ENCODE measurements around the gene AGPAT3. TPM values are rescaled to one million over a fixed set of nuclear protein-coding genes. Genes with fewer than 3 reads are reported as not detected.
"Not testable (repeated sequence)": the region's sequence is repeated elsewhere in the genome, so short reads cannot be mapped to it uniquely, and the experiment has no call there.

The AGPAT3 gene
- total RNA-seq, 1 donor, result 47.4 TPM

DNA sequence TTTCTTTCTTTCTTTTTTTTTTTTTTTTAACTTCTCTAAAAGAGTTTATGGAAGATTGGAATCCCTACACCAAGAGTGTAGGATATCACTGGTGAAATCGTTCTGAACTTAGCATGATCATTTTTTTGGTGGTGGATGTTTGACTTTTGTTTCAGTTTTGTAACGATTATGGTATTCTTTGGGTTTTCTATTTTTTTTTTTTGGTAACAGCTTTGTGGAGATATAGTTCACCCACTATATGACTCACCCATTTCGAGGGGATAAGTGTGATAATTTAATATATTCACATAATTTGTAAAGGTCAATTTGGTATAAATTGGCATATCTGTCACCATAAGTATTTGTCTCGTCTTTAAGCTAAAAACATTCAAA lies 29.2 kb downstream of the AGPAT3 start:
- no peaks in the 10 kb centered on the region for H3K9me3 ChIP-seq (ENCODE audit: low read depth, low read length)
- no peaks in the 10 kb centered on the region for H3K4me1 ChIP-seq (ENCODE audit: insufficient read depth, low read length)
- H3K79me2 ChIP-seq (ENCODE audit: insufficient read depth, low read length), result peaks cover 59% of the 10 kb centered on the region
- no peak overlapping the region for H3K4me2 ChIP-seq (ENCODE audit: insufficient read depth, low read length)
- peaks cover 13% of the 10 kb centered on the region for H4K20me1 ChIP-seq (ENCODE audit: insufficient read depth, low read length)
- no peak overlapping the region for H2AFZ ChIP-seq (ENCODE audit: low read length)
- no peak for TF ChIP-seq CTCF (IDR thresholded peaks at IDR 0.05; ENCODE audit: extremely low read depth, low read depth, low read length)
- H3K4me3 ChIP-seq (ENCODE audit: insufficient read depth, low read length), result no peak overlapping the region
- H3K27ac ChIP-seq (ENCODE audit: low read depth, low read length), result no peak overlapping the region
- H3K27me3 ChIP-seq (ENCODE audit: insufficient read depth, low read length), result no peaks in the 10 kb centered on the region
- no peak for DNase-seq (ENCODE audit: insufficient read length, low spot score, missing footprints)
- H3K36me3 ChIP-seq (ENCODE audit: insufficient read depth, low read length), result no peaks in the 10 kb centered on the region

DNA sequence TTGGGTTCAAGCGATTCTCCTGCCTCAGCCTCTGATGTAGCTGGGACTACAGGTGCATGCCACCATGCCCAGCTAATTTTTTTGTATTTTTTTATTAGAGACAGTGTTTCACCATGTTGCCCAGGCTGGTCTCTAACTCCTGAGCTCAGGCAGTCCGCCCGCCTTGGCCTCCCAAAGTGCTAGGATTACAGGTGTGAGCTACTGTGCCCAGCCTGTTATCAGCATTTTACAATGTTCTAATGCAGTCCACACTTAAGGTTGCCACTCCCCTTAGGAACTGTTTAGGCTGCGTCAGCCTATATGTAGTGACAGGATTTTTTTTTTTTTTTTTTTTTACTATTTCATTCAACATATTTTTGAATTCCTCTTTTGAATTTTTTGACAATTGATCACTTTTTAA lies 30.2 kb downstream of the AGPAT3 start:
- H3K27ac ChIP-seq (ENCODE audit: low read depth, low read length), result no peak overlapping the region
- no peak for DNase-seq (ENCODE audit: insufficient read length, low spot score, missing footprints)
- no peak for TF ChIP-seq CTCF (IDR thresholded peaks at IDR 0.05; ENCODE audit: extremely low read depth, low read depth, low read length)
- no peak overlapping the region for H3K4me3 ChIP-seq (ENCODE audit: insufficient read depth, low read length)
- peaks cover 13% of the 10 kb centered on the region for H4K20me1 ChIP-seq (ENCODE audit: insufficient read depth, low read length)
- no peaks in the 10 kb centered on the region for H3K36me3 ChIP-seq (ENCODE audit: insufficient read depth, low read length)
- H3K4me1 ChIP-seq (ENCODE audit: insufficient read depth, low read length), result no peaks in the 10 kb centered on the region
- H3K79me2 ChIP-seq (ENCODE audit: insufficient read depth, low read length), result peaks cover 57% of the 10 kb centered on the region
- no peaks in the 10 kb centered on the region for H3K9me3 ChIP-seq (ENCODE audit: low read depth, low read length)
- no peaks in the 10 kb centered on the region for H3K27me3 ChIP-seq (ENCODE audit: insufficient read depth, low read length)
- no peak overlapping the region for H3K4me2 ChIP-seq (ENCODE audit: insufficient read depth, low read length)
- no peak overlapping the region for H2AFZ ChIP-seq (ENCODE audit: low read length)

GRCh38 chr21:43896696-43897299 lies 31.8 kb downstream of the AGPAT3 start:
- Histone ChIP-seq H3K79me2 (ENCODE audit: insufficient read depth, low read length) (peaks cover 55% of the 10 kb centered on the region), H4K20me1 (ENCODE audit: insufficient read depth, low read length) (peaks cover 15% of the 10 kb centered on the region)
- not testable (repeated sequence) for H2AFZ ChIP-seq (ENCODE audit: low read length); DNase-seq (ENCODE audit: insufficient read length, low spot score, missing footprints); H3K4me3 ChIP-seq (ENCODE audit: insufficient read depth, low read length); H3K27ac ChIP-seq (ENCODE audit: low read depth, low read length); H3K36me3 ChIP-seq (ENCODE audit: insufficient read depth, low read length); H3K9me3 ChIP-seq (ENCODE audit: low read depth, low read length); H3K4me2 ChIP-seq (ENCODE audit: insufficient read depth, low read length); H3K27me3 ChIP-seq (ENCODE audit: insufficient read depth, low read length); H3K4me1 ChIP-seq (ENCODE audit: insufficient read depth, low read length)

GRCh38 chr21:43899307-43900077 lies 34.5 kb downstream of the AGPAT3 start:
- Histone ChIP-seq H3K79me2 (ENCODE audit: insufficient read depth, low read length) (peaks cover 59% of the 10 kb centered on the region), H3K27me3 (ENCODE audit: insufficient read depth, low read length) (no peaks in the 10 kb centered on the region), H2AFZ (ENCODE audit: low read length) (no peak overlapping the region), H3K4me3 (ENCODE audit: insufficient read depth, low read length) (no peak overlapping the region), H3K4me1 (ENCODE audit: insufficient read depth, low read length) (no peaks in the 10 kb centered on the region), H3K27ac (ENCODE audit: low read depth, low read length) (no peak overlapping the region), H3K4me2 (ENCODE audit: insufficient read depth, low read length) (no peak overlapping the region), H4K20me1 (ENCODE audit: insufficient read depth, low read length) (peaks cover 34% of the 10 kb centered on the region), H3K9me3 (ENCODE audit: low read depth, low read length) (no peaks in the 10 kb centered on the region), H3K36me3 (ENCODE audit: insufficient read depth, low read length) (peaks cover 2% of the 10 kb centered on the region)
- no peak for DNase-seq (ENCODE audit: insufficient read length, low spot score, missing footprints)
- no peak for TF ChIP-seq CTCF (IDR thresholded peaks at IDR 0.05; ENCODE audit: extremely low read depth, low read depth, low read length)

Data from osteoblast (primary cell).